Activated CD8-positive, alpha-beta T cell treated with anti-CD3 and anti-CD28 coated beads for 36 hours (primary cell): Measurements from ENCODE around the gene MCF2L2. TPM values are rescaled to one million over a fixed set of nuclear protein-coding genes. Genes with fewer than 3 reads are reported as not detected.
A peak's percentile ranks its signal among the peaks of the same experiment; 100 is the strongest.

Experiments used
- ATAC-seq: fragments of 200-7000 bp; cut with Tn5 transposase; one replicate; pipeline ENCODE4 v1.10.0; 2021; ENCODE audit warnings: mild to moderate bottlenecking, moderate library complexity
- CTCF ChIA-PET: fragments of 350-600 bp; sonication (Branson Sonifier 250); formaldehyde crosslinking; loops from one replicate; lab custom pipeline; 2021; ENCODE audit warnings: antibody characterized with exemption; lab: Charles Lee
- POLR2A ChIA-PET: fragments of 350-600 bp; sonication (Branson Sonifier 250); formaldehyde crosslinking; loops from one replicate; lab custom pipeline; 2021; ENCODE audit warnings: antibody characterized with exemption; lab: Charles Lee
- DNase-seq: peaks from one replicate; pipeline ENCODE4 v3.0.0-alpha.2; 2020
- H3K27ac Mint-ChIP-seq: one replicate; pipeline ENCODE4 v1.8.0; 2021; ENCODE audit warnings: mild to moderate bottlenecking, mixed read lengths
- H3K27me3 Mint-ChIP-seq: one replicate; pipeline ENCODE4 v1.8.0; 2021; ENCODE audit warnings: mixed read lengths
- H3K36me3 Mint-ChIP-seq: one replicate; pipeline ENCODE4 v1.8.0; 2021; ENCODE audit warnings: low read depth, mixed read lengths
- H3K4me1 Mint-ChIP-seq: one replicate; pipeline ENCODE4 v1.8.0; 2021; ENCODE audit warnings: low read depth, mixed read lengths
- H3K4me3 Mint-ChIP-seq: one replicate; pipeline ENCODE4 v1.8.0; 2021; ENCODE audit warnings: mild to moderate bottlenecking, moderate library complexity, mixed read lengths
- H3K9me3 Mint-ChIP-seq: one replicate; pipeline ENCODE4 v1.8.0; 2021; ENCODE audit warnings: mixed read lengths
- intact Hi-C: fragments of 100-400 bp; cut with micrococcal nuclease; formaldehyde crosslinking; loops from one replicate; pipeline ENCODE4 v1.10.0; 2022
- total RNA-seq, 2 experiments: library from RNA; stranded (reverse); gene quantifications; one replicate each; pipeline ENCODE4 v1.2.3, GENCODE V29; 2021
- TF ChIP-seq, protein P1 (sequence below): fragments of 200-600 bp; IDR thresholded peaks from one replicate; pipeline ENCODE4 v1.8.0; 2022; ENCODE audit warnings: antibody characterized with exemption, mild to moderate bottlenecking

The MCF2L2 gene
- total RNA-seq, 2 experiments from 2014 or later = 3.5 to 3.7 TPM

DNA sequence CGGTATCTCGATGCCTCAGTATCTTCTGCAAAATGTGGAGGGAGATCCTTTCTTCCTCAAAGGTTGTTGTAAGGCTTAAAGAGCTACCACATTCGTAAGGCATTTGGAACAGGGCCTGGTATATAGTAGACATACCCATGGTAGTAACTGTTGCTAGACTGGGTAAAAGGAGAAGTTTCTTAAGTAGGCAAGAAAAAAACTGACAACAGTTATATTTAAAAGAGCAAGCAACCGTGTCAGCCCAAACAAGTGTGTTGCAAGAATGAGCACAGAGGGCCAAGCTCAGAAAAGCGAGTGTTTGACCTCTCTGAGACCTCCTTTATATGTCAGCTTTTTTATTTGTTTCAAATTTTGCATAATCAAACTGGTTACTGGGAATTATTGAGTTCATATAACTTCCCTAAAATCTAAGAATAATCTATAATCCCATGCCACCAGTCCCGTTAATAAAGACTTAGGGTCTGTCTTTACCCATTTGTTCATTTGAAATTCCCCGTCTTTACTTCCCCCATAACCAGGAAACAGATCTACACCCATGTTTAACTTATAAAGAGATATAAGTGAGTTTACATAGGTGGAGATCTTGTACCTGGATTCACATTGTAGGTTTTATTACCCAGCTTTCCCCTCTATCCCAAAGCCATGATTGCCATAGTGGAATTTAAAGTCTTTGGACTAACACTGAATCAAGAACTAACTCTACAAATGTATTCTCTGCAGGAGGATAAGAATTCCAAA, 168.1 kb downstream of the MCF2L2 start:
- TF ChIP-seq, protein P1, sequence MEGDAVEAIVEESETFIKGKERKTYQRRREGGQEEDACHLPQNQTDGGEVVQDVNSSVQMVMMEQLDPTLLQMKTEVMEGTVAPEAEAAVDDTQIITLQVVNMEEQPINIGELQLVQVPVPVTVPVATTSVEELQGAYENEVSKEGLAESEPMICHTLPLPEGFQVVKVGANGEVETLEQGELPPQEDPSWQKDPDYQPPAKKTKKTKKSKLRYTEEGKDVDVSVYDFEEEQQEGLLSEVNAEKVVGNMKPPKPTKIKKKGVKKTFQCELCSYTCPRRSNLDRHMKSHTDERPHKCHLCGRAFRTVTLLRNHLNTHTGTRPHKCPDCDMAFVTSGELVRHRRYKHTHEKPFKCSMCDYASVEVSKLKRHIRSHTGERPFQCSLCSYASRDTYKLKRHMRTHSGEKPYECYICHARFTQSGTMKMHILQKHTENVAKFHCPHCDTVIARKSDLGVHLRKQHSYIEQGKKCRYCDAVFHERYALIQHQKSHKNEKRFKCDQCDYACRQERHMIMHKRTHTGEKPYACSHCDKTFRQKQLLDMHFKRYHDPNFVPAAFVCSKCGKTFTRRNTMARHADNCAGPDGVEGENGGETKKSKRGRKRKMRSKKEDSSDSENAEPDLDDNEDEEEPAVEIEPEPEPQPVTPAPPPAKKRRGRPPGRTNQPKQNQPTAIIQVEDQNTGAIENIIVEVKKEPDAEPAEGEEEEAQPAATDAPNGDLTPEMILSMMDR = no peak
- H3K9me3 Mint-ChIP-seq = no peaks in the 10 kb centered on the region
- H3K4me1 Mint-ChIP-seq = peaks cover 27% of the 10 kb centered on the region
- ChIA-PET CTCF (interaction anchor here (0.6 to 3.0 kb wide), 6 partner anchors 8 to 138 kb away, joined by 3 to 6 read pairs (median 3); partner anchors contain the start of gene B3GNT5), POLR2A (interaction anchor here (1.0 kb wide), 1 partner anchor 66 kb away, joined by 3 read pairs; no protein-coding TSS in a partner anchor)
- DNase-seq (no peak), ATAC-seq (no peak)
- H3K27me3 Mint-ChIP-seq = peaks cover 2% of the 10 kb centered on the region
- no peak overlapping the region for H3K27ac Mint-ChIP-seq
- H3K36me3 Mint-ChIP-seq = peaks cover 41% of the 10 kb centered on the region
- H3K4me3 Mint-ChIP-seq = no peak overlapping the region
- intact Hi-C loops = no loop called here

DNA sequence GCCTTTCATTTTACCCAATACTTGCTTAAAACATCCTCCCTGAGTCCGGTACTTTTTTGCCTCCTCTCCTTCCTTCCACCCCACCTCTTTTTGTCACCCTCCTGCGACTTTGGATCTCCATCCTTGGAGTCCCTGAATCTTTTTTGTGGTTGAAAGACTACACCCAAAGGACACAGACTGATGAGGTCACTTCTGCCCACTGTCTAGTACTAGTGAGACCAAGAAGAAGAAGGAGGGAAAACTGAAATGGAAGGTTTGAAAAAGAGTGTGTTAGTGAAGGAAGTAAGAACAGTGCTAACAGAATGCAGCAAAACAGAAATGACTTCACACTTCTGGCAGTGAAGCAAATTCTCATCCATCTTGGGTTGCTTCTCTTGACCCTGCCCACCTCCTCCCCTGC, 168.8 kb downstream of the MCF2L2 start:
- no peak overlapping the region for H3K27ac Mint-ChIP-seq
- CTCF ChIA-PET = interaction anchor here (0.6 to 3.0 kb wide), 4 partner anchors 51 to 137 kb away, joined by 3 to 6 read pairs (median 3); no protein-coding TSS in a partner anchor
- H3K27me3 Mint-ChIP-seq = peaks cover 4% of the 10 kb centered on the region
- intact Hi-C loops = no loop called here
- TF ChIP-seq, protein P1 = no peak
- POLR2A ChIA-PET = interaction anchor here (0.5 to 0.9 kb wide), 2 partner anchors 15 to 118 kb away, joined by 3 read pairs; no protein-coding TSS in a partner anchor
- no peak for ATAC-seq
- peaks cover 48% of the 10 kb centered on the region for H3K36me3 Mint-ChIP-seq
- no peak for DNase-seq
- H3K9me3 Mint-ChIP-seq = no peaks in the 10 kb centered on the region
- peaks cover 33% of the 10 kb centered on the region for H3K4me1 Mint-ChIP-seq
- H3K4me3 Mint-ChIP-seq = no peak overlapping the region

DNA sequence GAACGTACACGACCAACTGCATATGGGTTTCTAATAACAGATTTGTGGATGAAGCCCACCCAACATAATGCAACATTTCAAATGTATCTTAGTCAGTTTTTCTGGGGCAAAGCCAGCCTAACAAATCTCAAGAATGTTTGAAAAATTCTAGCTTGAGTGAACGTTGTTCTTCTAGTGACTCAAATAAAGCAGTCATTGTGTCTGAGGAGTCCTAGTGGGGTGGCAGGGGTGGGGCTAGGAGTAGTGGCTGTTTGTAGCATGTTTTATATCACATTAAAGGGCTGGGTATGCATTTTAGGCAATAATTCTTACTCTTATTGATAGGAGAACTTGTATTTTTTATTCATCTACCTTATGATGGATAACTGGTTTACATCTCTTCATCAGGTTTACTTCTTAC, 169.3 kb downstream of the MCF2L2 start:
- H3K4me1 Mint-ChIP-seq = peaks cover 33% of the 10 kb centered on the region
- POLR2A ChIA-PET = interaction anchor here (0.5 to 1.2 kb wide), 3 partner anchors 16 to 117 kb away, joined by 3 read pairs; no protein-coding TSS in a partner anchor
- no peak overlapping the region for H3K4me3 Mint-ChIP-seq
- ATAC-seq (no peak), DNase-seq (no peak)
- peaks cover 4% of the 10 kb centered on the region for H3K27me3 Mint-ChIP-seq
- peaks cover 49% of the 10 kb centered on the region for H3K36me3 Mint-ChIP-seq
- CTCF ChIA-PET = interaction anchor here (1.5 to 3.0 kb wide), 2 partner anchors 127 to 136 kb away, joined by 3 to 6 read pairs; no protein-coding TSS in a partner anchor
- TF ChIP-seq, protein P1 = no peak
- intact Hi-C loops = no loop called here
- H3K9me3 Mint-ChIP-seq = no peaks in the 10 kb centered on the region
- H3K27ac Mint-ChIP-seq = no peak overlapping the region

DNA sequence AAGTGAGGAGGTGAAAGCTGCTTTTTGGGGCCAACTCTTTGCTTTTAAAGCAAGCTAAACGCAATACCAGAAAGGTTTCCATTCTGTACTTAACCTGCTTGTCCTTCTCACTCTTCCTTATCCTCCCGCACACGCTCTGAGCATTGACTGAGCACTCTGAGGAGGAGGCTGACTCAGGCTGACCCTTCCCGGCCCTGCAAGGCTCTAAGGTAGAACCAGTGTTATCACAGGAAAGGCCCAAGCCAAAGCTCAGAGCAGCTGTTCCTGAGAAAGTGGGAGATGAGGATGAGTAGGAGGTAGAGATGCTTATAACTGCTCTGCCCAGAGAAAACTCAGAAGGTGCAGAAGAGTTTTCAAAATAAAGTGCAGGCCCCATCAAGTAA, 173.1 kb downstream of the MCF2L2 start:
- intact Hi-C loops = no loop called here
- ATAC-seq = no peak
- peaks cover 37% of the 10 kb centered on the region for H3K4me1 Mint-ChIP-seq
- peak; percentile 25 for DNase-seq
- CTCF ChIA-PET = interaction anchor here (4.2 kb wide), 1 partner anchor 126 kb away, joined by 27 read pairs; no protein-coding TSS in a partner anchor
- POLR2A ChIA-PET = interaction anchor here (1.1 to 1.2 kb wide), 2 partner anchors 10 to 60 kb away, joined by 3 to 6 read pairs; no protein-coding TSS in a partner anchor
- TF ChIP-seq, protein P1 = no peak
- H3K4me3 Mint-ChIP-seq = peak overlapping the region; percentile 84
- H3K27me3 Mint-ChIP-seq = peaks cover 4% of the 10 kb centered on the region
- peak overlapping the region; percentile 85 for H3K27ac Mint-ChIP-seq
- no peaks in the 10 kb centered on the region for H3K9me3 Mint-ChIP-seq
- peaks cover 48% of the 10 kb centered on the region for H3K36me3 Mint-ChIP-seq
